Measurements from ENCODE around the gene GRIK4. TPM values are rescaled to one million over a fixed set of nuclear protein-coding genes. Genes with fewer than 3 reads are reported as not detected.

Gene GRIK4
- total and polyA plus RNA-seq, 12 donors: 0.33 to 4.8 (median 3.0) TPM

DNA sequence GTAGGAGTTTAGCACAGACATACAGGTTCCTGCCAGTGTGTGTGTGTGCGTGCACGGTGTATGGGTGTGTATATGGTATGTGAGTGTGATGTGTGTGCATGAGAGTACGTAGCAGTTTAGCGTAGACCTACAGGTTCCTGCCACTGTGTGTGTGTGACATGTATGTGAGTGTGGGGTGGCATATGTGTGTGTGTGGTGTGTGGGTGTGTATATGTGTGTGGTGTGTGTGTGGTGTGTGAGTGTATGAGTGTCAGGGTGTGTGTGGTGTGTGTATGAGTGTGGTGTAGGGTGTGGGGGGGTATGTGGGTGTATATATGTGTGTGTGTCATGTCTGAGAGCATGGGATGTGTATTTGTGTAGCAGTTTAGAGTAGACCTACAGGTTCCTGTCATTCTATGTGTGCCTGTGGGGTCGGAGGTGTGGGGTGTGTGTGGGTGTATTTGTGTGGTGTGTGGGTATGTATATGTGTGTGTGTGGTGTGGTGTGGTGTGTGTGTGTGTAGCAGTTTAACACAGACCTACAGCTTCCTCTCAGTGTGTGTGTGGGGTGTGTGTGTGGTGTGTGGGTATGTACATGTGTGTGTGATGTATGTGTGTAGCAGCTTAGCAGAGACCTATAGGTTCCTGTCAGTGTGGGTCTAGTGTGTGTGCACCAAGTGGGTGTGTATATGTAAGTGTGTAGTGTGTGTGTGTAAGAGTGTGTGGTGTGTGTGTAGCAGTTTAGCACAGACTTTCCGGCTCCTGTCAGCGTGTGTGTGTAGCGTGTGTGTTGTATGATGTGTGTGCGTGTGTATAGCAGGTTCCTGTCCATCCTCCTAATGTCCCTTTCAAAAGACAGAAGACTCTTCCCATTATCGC lies 480.5 kb downstream of the GRIK4 start:
- Histone ChIP-seq H3K27ac (no peak overlapping the region), H3K36me3 (replicated peaks in 1 of 2) (no peaks in the 10 kb centered on the region), H3K27me3 (peaks cover 5% of the 10 kb centered on the region), H3K9me3 (replicated peaks in 1 of 3) (no peaks in the 10 kb centered on the region), H3K4me3 (no peak overlapping the region), H3K4me1 (replicated peaks in 1 of 2) (no peaks in the 10 kb centered on the region)
- TF ChIP-seq, protein P1, sequence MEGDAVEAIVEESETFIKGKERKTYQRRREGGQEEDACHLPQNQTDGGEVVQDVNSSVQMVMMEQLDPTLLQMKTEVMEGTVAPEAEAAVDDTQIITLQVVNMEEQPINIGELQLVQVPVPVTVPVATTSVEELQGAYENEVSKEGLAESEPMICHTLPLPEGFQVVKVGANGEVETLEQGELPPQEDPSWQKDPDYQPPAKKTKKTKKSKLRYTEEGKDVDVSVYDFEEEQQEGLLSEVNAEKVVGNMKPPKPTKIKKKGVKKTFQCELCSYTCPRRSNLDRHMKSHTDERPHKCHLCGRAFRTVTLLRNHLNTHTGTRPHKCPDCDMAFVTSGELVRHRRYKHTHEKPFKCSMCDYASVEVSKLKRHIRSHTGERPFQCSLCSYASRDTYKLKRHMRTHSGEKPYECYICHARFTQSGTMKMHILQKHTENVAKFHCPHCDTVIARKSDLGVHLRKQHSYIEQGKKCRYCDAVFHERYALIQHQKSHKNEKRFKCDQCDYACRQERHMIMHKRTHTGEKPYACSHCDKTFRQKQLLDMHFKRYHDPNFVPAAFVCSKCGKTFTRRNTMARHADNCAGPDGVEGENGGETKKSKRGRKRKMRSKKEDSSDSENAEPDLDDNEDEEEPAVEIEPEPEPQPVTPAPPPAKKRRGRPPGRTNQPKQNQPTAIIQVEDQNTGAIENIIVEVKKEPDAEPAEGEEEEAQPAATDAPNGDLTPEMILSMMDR (IDR thresholded peaks at IDR 0.05): no peak
- no peak for TF ChIP-seq POLR2A (IDR thresholded peaks at IDR 0.05)
- intact Hi-C loops (cut with DNase I): no loop called here
- WGBS, 4 donors: 83 to 97% (median 89%) methylated on average over 10 of the region's 10 CpGs
- no peak for DNase-seq

DNA sequence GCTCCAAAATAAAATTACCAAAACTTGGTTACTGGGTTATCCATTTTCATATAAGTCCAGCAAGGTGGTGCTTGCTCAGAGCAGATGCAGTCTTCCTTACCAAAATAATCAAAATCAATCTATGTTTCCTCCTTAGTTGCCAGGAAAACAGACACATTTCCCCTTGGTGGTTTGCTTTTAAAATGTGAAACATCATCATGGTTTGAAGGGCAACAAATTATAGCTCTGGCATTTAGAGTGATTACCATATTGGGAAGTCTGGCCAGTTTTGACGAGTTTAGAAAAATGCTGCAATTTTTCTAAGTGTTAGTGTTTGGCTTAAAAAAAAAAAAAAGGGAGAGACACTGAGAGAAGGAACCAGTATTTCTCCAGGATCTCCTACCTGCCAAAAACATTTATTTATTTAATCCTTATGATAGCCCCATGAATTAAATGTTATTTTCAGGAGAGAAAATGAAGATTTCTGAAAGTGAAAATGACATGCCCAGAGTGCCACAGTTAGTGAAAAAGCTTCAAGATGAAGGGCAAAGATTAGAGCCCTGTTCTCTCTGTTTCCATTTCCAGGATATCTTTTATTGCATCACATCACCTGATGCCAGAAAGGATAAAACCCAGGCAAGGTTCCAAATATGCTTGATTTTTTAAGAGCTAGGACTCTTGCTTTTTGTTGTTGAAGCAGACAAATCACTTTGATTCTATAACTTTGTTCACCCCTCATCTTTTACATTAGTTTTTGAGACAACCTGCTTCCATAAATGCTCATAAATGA lies 482.7 kb downstream of the GRIK4 start:
- 20 to 52% (median 33%) methylated on average over 1 of the region's 1 CpG for WGBS, 4 donors

DNA sequence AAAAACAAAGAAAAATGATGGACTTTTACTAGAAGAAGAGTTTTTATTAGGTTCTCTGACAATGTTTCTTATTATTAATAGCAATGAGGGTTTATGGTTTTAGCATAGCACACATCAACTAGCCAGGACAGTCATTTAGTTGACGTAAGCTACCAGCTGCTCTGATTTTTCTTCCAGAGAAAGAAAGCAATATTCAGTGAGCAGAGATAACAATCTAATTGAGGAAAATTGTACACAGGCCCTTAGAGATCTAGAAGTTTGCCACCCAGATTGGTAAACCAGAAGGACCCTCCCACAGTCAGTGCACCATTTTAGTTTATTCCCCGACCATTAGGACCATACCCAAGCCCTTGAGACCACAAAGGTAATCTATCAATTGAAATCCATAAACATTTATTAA lies 483.6 kb downstream of the GRIK4 start:
- no peak for DNase-seq
- TF ChIP-seq, protein P1 (IDR thresholded peaks at IDR 0.05): no peak
- TF ChIP-seq POLR2A (IDR thresholded peaks at IDR 0.05): no peak
- intact Hi-C loops (cut with DNase I): no loop called here
- Histone ChIP-seq H3K36me3 (replicated peaks in 1 of 2) (no peaks in the 10 kb centered on the region), H3K4me1 (replicated peaks in 1 of 2) (no peaks in the 10 kb centered on the region), H3K4me3 (no peak overlapping the region), H3K9me3 (replicated peaks in 1 of 3) (no peaks in the 10 kb centered on the region), H3K27me3 (peaks cover 12% of the 10 kb centered on the region), H3K27ac (no peak overlapping the region)
- WGBS, 4 donors: 80 to 88% (median 87%) methylated on average over 2 of the region's 2 CpGs

More for the DNA sequence above, 482.7 kb downstream of the GRIK4 start:
- Histone ChIP-seq H3K27me3 (peaks cover 12% of the 10 kb centered on the region), H3K9me3 (replicated peaks in 1 of 3) (no peaks in the 10 kb centered on the region), H3K4me1 (replicated peaks in 1 of 2) (no peaks in the 10 kb centered on the region), H3K4me3 (no peak overlapping the region), H3K36me3 (replicated peaks in 1 of 2) (no peaks in the 10 kb centered on the region), H3K27ac (no peak overlapping the region)
- DNase-seq: peak in 1 of 7 donors; percentile 16
- intact Hi-C loops (cut with DNase I): no loop called here
- TF ChIP-seq, protein P1 (IDR thresholded peaks at IDR 0.05): no peak
- TF ChIP-seq POLR2A (IDR thresholded peaks at IDR 0.05): no peak

DNA sequence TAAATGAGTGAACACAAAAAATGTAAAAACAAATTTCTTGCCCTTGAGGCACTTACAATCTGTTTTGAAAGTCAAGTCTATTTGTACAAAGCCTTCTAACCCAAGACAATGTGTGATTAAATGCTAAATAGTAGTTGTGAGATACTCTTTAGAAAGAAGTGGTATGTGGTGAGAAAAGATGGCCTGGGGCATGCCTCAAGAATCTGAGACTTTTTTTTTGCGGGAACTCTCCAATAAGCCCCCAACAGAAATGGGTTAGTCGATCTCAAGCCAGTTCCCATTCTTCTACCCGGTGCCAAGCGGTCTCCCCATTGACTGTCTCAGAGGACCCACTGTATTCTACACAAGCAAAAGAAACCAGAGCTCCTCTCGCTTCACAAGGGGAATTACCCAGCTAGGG lies 485.4 kb downstream of the GRIK4 start:
- no peak for DNase-seq
- Histone ChIP-seq H3K9me3 (replicated peaks in 1 of 3) (no peaks in the 10 kb centered on the region), H3K4me3 (no peak overlapping the region), H3K27me3 (peaks cover 7% of the 10 kb centered on the region), H3K36me3 (replicated peaks in 1 of 2) (no peaks in the 10 kb centered on the region), H3K4me1 (replicated peaks in 1 of 2) (no peaks in the 10 kb centered on the region), H3K27ac (no peak overlapping the region)
- intact Hi-C loops (cut with DNase I): no loop called here
- no peak for TF ChIP-seq POLR2A (IDR thresholded peaks at IDR 0.05)
- TF ChIP-seq, protein P1 (IDR thresholded peaks at IDR 0.05): no peak
- 88 to 95% (median 91%) methylated on average over 5 of the region's 5 CpGs for WGBS, 4 donors
